RWPE1 (cell line): ENCODE measurements around the gene RIMBP2.

Experiments
- CTCF ChIA-PET: fragments of 350-600 bp; sonication (Branson Sonifier 250); formaldehyde crosslinking; extraction: SDS; loops from one replicate; lab custom pipeline; 2021; lab: Yijun Ruan, JAX
- POLR2A ChIA-PET: fragments of 400-600 bp; formaldehyde crosslinking; extraction: SDS; loops from one replicate; lab custom pipeline; 2020; ENCODE audit warnings: antibody characterized with exemption; ENCODE audit not compliant: low non-redundant PET; lab: Yijun Ruan, JAX
- DNase-seq: peaks from one replicate; pipeline ENCODE4 v3.0.0; 2012; ENCODE audit warnings: low spot score
- H3K27ac ChIP-seq: fragments of 450-650 bp; 2 replicates; pipeline ENCODE4 v1.5.1; 2017
- CTCF ChIP-seq: fragments of 450-650 bp; conservative IDR thresholded peaks from 2 replicates; pipeline ENCODE4 v1.5.1; 2017; ENCODE audit warnings: low read depth, mild to moderate bottlenecking

Gene RIMBP2

GRCh38 chr12:130655881-130656280, 60.2 kb downstream of the RIMBP2 start:
- CTCF ChIA-PET: interaction anchor here (0.6 kb wide), 1 partner anchor 17 kb away, joined by 3 read pairs; no protein-coding TSS in a partner anchor
- POLR2A ChIA-PET: no interaction called here
- no peak for DNase-seq

GRCh38 chr12:130655010-130655409, 61.1 kb downstream of the RIMBP2 start:
- no peak overlapping the region for H3K27ac ChIP-seq
- CTCF ChIA-PET: no interaction called here
- no peak for TF ChIP-seq CTCF

More at GRCh38 chr12:130655881-130656280, 60.2 kb downstream of the RIMBP2 start:
- TF ChIP-seq CTCF: no peak
- no peak overlapping the region for H3K27ac ChIP-seq

DNA sequence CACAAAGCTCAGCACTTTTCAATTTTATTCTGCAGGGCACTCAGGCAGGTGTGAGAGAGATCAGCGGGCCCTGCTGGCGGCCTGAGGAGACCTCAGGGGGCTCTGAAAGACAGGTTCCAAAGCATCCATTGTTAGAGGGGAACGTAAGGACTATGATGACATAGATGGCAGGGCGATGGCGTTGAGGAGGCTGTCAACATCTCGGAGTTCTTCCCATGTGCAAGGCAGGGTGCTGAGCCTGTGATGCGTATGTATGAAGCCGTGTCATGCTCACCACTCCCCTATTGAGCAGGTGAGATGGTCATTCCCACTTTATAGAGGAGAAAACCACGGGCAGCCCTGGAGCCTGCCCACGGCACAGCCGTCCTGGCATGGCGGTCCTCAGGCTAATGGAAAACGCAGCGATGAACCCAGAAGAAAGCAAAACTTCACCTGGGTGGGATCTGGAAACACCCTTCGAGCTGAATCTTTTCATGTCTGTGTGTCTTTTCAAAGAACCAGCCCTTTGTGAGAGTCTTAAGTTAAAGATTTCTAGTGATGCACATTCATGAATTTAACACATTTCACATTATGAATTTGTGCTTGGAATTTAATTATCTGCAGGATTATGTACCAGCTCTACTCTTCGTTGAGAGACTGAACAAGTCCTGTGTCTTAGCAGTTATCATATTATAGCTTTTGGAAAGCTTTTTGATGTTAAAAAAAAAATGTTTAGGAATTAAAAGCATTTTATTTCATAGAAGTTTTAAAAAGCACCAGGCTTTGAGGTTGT, 64.7 kb downstream of the RIMBP2 start:
- POLR2A ChIA-PET: no interaction called here
- TF ChIP-seq CTCF: no peak
- CTCF ChIA-PET: no interaction called here
- no peak overlapping the region for H3K27ac ChIP-seq
- no peak for DNase-seq

More at GRCh38 chr12:130655010-130655409, 61.1 kb downstream of the RIMBP2 start:
- POLR2A ChIA-PET: no interaction called here
- no peak for DNase-seq

- H3K27ac ChIP-seq: no peak overlapping the region
- TF ChIP-seq CTCF: no peak
- no peak for DNase-seq
- POLR2A ChIA-PET: no interaction called here
- CTCF ChIA-PET: no interaction called here
Measured at GRCh38 chr12:130650131-130650530, 66.0 kb downstream of the RIMBP2 start.

DNA sequence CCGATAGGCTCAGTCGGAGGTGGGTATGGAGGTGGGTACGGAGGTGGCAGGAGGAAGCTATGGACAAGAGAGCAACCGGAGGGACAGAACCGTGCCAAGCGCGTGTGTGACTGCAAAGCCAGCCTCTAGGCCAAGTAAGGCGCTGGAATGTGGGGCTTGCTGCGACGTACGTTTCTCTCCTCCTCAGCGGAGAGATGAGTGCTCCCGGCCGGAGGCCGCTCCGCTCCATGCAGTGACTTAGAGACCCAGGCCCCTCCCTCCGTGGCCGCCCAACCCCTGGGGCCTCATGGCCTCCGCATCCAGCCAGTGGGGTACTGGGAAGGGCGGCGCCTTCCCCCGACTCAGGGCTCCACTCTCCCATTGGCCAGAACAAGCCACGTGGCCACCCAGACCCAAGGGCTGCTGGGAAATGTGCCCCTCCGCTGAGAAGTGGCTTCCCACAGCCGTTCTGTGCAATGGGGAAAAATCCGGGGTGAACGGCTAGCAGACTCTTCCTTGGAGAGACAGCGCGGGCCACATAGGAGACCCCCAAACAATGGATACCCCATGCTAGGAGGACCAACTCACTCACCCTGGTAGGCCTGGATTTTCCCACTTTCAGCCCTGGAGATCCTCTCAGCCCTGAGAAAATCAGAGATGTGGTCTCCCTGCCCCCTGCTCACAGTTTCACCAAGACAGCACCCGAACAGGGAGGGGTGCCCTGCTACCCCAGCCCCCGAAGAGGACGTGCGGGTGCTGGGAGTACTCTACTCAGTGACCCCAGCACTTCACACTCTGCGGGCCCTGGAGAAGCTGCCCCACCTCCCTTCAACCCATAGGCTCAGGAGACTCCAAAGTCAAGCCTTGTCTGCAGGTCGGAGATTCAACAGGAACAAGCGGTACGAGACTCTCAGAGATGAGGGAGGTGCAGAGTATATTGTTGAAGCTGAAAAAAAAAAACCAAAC, 66.7 kb downstream of the RIMBP2 start:
- no peak overlapping the region for H3K27ac ChIP-seq
- DNase-seq: no peak
- ChIA-PET POLR2A (no interaction called here), CTCF (interaction anchor here (0.6 kb wide), 1 partner anchor 110 kb away, joined by 4 read pairs; no protein-coding TSS in a partner anchor)
- no peak for TF ChIP-seq CTCF

DNA sequence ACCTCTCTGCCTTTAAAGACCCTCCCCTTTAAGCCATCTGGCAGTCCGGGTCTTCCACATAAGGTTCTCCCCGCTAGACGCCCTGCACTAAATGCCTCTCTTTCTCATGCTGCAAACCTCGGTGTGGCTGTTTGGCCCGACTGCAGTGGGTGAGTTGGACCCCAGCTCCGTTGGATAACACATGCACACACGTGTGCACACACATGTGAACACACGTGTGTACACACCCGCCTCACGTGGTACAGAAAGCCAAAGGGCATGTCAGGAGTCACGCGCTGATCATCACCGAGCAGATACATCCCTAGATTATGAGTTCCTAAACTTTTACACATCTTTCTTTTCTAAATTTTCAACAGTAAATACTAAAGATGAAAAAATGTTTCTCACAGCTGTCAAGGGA, 68.3 kb downstream of the RIMBP2 start:
- POLR2A ChIA-PET: no interaction called here
- DNase-seq: no peak
- CTCF ChIA-PET: no interaction called here
- no peak for TF ChIP-seq CTCF
- no peak overlapping the region for H3K27ac ChIP-seq
